Natural killer cell (primary cell): Measurements from ENCODE around the gene IRX2. TPM values are rescaled to one million over a fixed set of nuclear protein-coding genes. Genes with fewer than 3 reads are reported as not detected.

ENCODE experiments used
- ATAC-seq, 3 donors: fragments of 150-1000 bp in 2 of 3; fragments of 200-7000 bp in 1 of 3; cut with Tn5 transposase; 1 replicate in 1 of 3; 2 replicates in 2 of 3; pipeline ENCODE4 v1.10.0; 2021; ENCODE audit warnings: mild to moderate bottlenecking in 2 of 3, moderate library complexity in 2 of 3
- DNase-seq, 2 donors: peaks; one replicate each; pipeline versions ENCODE4 v3.0.0 to v3.0.0-alpha.2; 2013 to 2021; ENCODE audit warnings: mixed read lengths in 1 of 2
- H3K27ac ChIP-seq: one replicate; pipeline ENCODE4 v1.5.1; 2013; ENCODE audit warnings: mild to moderate bottlenecking, low read length
- H3K27me3 ChIP-seq: one replicate; pipeline ENCODE4 v1.6.1; 2013; ENCODE audit warnings: low read length; ENCODE audit not compliant: control insufficient read depth, insufficient read depth
- H3K36me3 ChIP-seq: one replicate; pipeline ENCODE4 v1.6.1; 2013; ENCODE audit warnings: low read length; ENCODE audit not compliant: control insufficient read depth, insufficient read depth
- H3K4me1 ChIP-seq: one replicate; pipeline ENCODE4 v1.6.1; 2013; ENCODE audit warnings: low read length; ENCODE audit not compliant: control insufficient read depth, insufficient read depth
- H3K4me3 ChIP-seq: one replicate; pipeline ENCODE4 v1.5.1; 2013; ENCODE audit warnings: low read length
- H3K9me3 ChIP-seq: one replicate; pipeline ENCODE4 v1.6.1; 2013; ENCODE audit warnings: low read length; ENCODE audit not compliant: control insufficient read depth, insufficient read depth
- H3K27ac Mint-ChIP-seq, 2 donors: one replicate each; pipeline ENCODE4 v1.8.0; 2022; ENCODE audit warnings: mild to moderate bottlenecking in 2 of 2, mixed read lengths in 2 of 2, moderate library complexity in 1 of 2
- H3K27me3 Mint-ChIP-seq, 2 donors: one replicate each; pipeline ENCODE4 v1.8.0; 2022; ENCODE audit warnings: low read depth in 2 of 2, mixed read lengths in 2 of 2
- H3K36me3 Mint-ChIP-seq: one replicate; pipeline ENCODE4 v1.8.0; 2022; ENCODE audit warnings: mixed read lengths
- H3K4me1 Mint-ChIP-seq, 2 donors: one replicate each; pipeline ENCODE4 v1.8.0; 2022; ENCODE audit warnings: mixed read lengths in 2 of 2
- H3K4me3 Mint-ChIP-seq: one replicate; pipeline ENCODE4 v1.8.0; 2022; ENCODE audit warnings: mild to moderate bottlenecking, moderate library complexity, mixed read lengths
- H3K9me3 Mint-ChIP-seq, 2 donors: one replicate each; pipeline ENCODE4 v1.8.0; 2022; ENCODE audit warnings: mixed read lengths in 2 of 2
- CTCF ChIP-seq: fragments of 200-600 bp; IDR thresholded peaks from one replicate; pipeline ENCODE4 v1.8.0; 2022; ENCODE audit warnings: antibody characterized with exemption
- WGBS: methylation state at CpG from one replicate; pipeline ENCODE4 v1.1.7; 2013; ENCODE audit warnings: missing lambda C conversion rate; ENCODE audit not compliant: insufficient coverage; 5-methylcytosine and 5-hydroxymethylcytosine counted together
- intact Hi-C: fragments of 100-400 bp; cut with micrococcal nuclease; formaldehyde crosslinking; loops from one replicate; pipeline ENCODE4 v1.14.2; 2022
- total RNA-seq, 4 donors: library from RNA; stranded (reverse); fragments of 120-200 nt in 1 of 4; gene quantifications; one replicate each; pipeline versions ENCODE4 v1.2.3 to v1.2.4, GENCODE V29; 2013 to 2022

The IRX2 gene
- total RNA-seq, 3 donors from 2014 or later (not counting 1 experiment from before 2014, with no cell fraction given), result not detected

- Mint-ChIP-seq H3K27me3 (peaks cover 7% of the 10 kb centered on the region in 2 donors), H3K4me1 (no peaks in the 10 kb centered on the region), H3K36me3 (no peaks in the 10 kb centered on the region), H3K27ac (no peak overlapping the region), H3K4me3 (no peak overlapping the region), H3K9me3 (no peaks in the 10 kb centered on the region)
- Histone ChIP-seq H3K27ac (no peak overlapping the region), H3K4me3 (no peak overlapping the region), H3K27me3 (no peaks in the 10 kb centered on the region), H3K9me3 (no peaks in the 10 kb centered on the region), H3K4me1 (no peaks in the 10 kb centered on the region), H3K36me3 (no peaks in the 10 kb centered on the region)
- intact Hi-C loops, result no loop called here
- WGBS, result 91% methylated on average over 22 of the region's 23 CpGs
- ATAC-seq, result no peak
- DNase-seq, result no peak
- no peak for TF ChIP-seq CTCF
Measured at GRCh38 chr5:2725980-2726765, 25.3 kb downstream of the IRX2 start.

- H3K9me3 Mint-ChIP-seq, result no peaks in the 10 kb centered on the region
- Histone ChIP-seq H3K4me3 (no peak overlapping the region), H3K27ac (no peak overlapping the region), H3K27me3 (no peaks in the 10 kb centered on the region), H3K4me1 (no peaks in the 10 kb centered on the region), H3K36me3 (no peaks in the 10 kb centered on the region), H3K9me3 (no peaks in the 10 kb centered on the region)
- ATAC-seq (no peak), DNase-seq (no peak)
- WGBS, result 87% methylated on average over 5 of the region's 5 CpGs
- H3K36me3 Mint-ChIP-seq, result no peaks in the 10 kb centered on the region
- H3K27me3 Mint-ChIP-seq, result peaks cover 7% of the 10 kb centered on the region in 2 donors
- intact Hi-C loops, result no loop called here
- no peak overlapping the region for H3K4me3 Mint-ChIP-seq
- no peak for TF ChIP-seq CTCF
- H3K4me1 Mint-ChIP-seq, result no peaks in the 10 kb centered on the region
- no peak overlapping the region for H3K27ac Mint-ChIP-seq
Measured at GRCh38 chr5:2724831-2725230, 26.6 kb downstream of the IRX2 start.

GRCh38 chr5:2724031-2724581 lies 27.4 kb downstream of the IRX2 start:
- no peak overlapping the region for H3K4me3 Mint-ChIP-seq
- H3K9me3 Mint-ChIP-seq, result no peaks in the 10 kb centered on the region
- Histone ChIP-seq H3K4me1 (no peaks in the 10 kb centered on the region), H3K27ac (no peak overlapping the region), H3K4me3 (no peak overlapping the region), H3K36me3 (no peaks in the 10 kb centered on the region), H3K9me3 (no peaks in the 10 kb centered on the region), H3K27me3 (no peaks in the 10 kb centered on the region)
- H3K36me3 Mint-ChIP-seq, result no peaks in the 10 kb centered on the region
- ATAC-seq, result no peak
- no peak overlapping the region for H3K27ac Mint-ChIP-seq
- intact Hi-C loops, result no loop called here
- peaks cover 4 to 7% of the 10 kb centered on the region in 2 donors for H3K27me3 Mint-ChIP-seq
- no peak for DNase-seq
- H3K4me1 Mint-ChIP-seq, result no peaks in the 10 kb centered on the region
- WGBS, result 94% methylated on average over 11 of the region's 12 CpGs
- TF ChIP-seq CTCF, result no peak
